Epithelial cell of prostate (primary cell): ENCODE results near the gene KCNH3.
"Not testable (repeated sequence)": the region's sequence is repeated elsewhere in the genome, so short reads cannot be mapped to it uniquely, and the experiment has no call there.

ENCODE experiments used
- DNase-seq: peaks from one replicate; pipeline ENCODE4 v3.0.0-alpha.2; 2011; ENCODE audit warnings: low read depth, low spot score
- H3K27ac ChIP-seq: fragments of 450-650 bp; 2 replicates; pipeline ENCODE4 v1.5.1; 2017; ENCODE audit warnings: mild to moderate bottlenecking

KCNH3 gene

DNA sequence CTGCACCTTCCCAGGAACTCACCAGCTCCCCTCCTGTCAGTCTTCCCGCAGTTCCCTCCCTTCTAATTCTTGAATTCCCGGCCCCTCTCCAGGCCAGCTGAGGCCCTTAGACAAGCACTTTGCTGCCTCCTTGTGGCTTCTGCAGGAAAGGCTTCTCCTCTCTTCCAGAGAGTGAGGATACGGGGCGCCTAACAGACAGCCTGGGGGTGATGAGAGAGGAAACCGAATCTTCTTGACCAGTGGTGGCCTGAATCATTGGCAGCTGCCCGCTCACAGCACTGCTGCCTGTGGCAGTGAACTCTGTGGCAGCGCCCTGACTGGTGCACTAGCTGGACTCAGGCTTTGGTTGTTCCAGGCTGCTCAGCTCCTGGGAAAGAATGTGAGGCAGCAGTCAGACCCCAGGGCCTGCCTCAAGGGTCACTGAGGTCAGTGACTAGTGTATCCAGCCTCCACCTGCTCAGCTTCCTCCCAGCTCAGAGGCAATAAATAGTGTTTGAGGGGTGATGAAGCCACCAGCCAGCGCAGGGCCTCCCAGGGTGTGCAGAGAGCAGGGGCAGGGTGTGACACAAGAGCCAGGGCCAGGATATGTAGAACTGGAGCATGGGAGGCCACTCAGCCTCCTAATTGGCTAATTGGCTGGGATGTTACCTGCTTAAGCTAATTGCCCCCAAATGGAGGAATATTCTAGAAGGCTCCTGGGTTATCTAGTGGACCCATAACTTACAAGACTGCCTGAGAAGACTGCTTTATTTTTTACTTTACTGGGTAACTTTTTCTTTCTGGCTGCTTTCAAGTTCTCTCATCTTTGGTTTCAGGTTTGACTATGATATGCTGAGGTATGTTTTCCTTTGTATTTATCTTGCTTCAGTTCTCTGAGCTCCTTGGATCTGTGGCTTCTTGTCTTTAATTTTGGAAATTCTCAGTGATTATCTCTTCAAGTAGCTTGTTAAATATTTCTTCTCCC is 42.0 kb downstream of the KCNH3 start:
- no peak for DNase-seq
- H3K27ac ChIP-seq: no peak overlapping the region

GRCh38 chr12:49582201-49582600 is 43.4 kb downstream of the KCNH3 start:
- DNase-seq: no peak
- no peak overlapping the region for H3K27ac ChIP-seq

DNA sequence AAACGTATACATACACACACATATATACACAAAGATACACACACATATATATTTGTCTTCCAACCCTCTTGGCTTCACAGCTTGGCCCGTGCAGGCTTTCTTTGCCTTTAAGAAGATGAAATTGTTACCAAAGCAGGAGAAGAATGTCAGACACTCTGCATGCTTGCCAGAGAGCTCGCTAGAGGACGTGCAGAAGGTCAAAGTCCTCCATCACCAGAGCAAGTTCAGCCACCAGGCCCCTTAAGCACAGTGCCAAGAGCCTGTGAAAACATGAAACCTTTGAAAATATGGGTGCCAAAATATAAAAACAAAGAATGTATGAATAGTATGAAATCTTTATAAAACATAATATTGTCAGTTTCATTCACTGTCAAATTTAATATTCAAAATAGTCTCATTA is 44.0 kb downstream of the KCNH3 start:
- no peak for DNase-seq
- no peak overlapping the region for H3K27ac ChIP-seq

GRCh38 chr12:49583366-49584094 is 44.7 kb downstream of the KCNH3 start:
- DNase-seq: no peak
- no peak overlapping the region for H3K27ac ChIP-seq

GRCh38 chr12:49584591-49584990 is 45.8 kb downstream of the KCNH3 start:
- H3K27ac ChIP-seq: no peak overlapping the region
- DNase-seq: no peak

DNA sequence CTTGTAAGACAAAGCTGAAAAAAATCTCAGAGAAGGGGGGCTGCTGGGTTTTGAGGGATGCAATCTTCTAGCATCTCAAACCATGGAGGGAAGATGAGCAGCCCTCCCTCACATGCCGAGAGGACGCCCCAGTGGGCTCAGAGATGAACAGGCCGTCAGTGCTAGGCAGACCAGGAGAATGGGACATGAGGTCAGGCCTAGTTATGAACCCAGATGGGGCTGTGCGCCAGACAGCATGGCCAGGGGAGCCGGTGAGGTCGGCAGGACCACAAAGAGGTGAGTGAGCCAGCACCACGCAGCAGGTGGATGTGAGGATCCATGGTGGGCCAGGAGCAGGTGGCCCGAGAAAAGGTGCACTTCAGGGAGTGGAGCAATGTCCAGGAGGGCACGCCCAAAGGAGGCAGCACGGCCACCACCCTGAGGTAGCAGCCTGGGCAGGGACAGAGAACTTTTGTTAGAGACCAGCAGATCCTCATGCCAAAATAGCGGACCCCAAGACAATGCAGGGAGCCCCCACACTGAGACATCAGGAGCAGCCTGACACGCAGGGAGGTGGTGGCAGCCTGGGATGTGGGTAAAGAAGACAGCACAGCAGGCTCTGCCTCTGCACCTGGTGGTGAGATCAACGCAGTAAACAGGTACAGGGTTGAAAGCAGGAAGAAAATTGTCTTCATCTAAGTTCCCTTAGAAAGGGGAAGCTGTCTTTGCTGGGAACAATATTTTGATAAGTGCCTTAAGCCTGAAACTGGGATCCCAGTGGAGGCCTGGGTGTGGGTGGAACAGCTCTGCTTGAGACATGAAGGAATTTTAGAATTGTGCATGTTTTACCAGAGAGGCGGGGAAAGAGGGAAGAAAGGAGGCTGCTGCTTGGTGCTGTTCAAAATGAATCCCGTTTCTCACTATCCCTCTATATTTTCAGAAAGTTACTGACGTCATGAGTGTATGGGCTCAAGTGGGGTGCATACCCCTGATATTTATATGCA is 46.9 kb downstream of the KCNH3 start:
- DNase-seq: no peak
- H3K27ac ChIP-seq: no peak overlapping the region

DNA sequence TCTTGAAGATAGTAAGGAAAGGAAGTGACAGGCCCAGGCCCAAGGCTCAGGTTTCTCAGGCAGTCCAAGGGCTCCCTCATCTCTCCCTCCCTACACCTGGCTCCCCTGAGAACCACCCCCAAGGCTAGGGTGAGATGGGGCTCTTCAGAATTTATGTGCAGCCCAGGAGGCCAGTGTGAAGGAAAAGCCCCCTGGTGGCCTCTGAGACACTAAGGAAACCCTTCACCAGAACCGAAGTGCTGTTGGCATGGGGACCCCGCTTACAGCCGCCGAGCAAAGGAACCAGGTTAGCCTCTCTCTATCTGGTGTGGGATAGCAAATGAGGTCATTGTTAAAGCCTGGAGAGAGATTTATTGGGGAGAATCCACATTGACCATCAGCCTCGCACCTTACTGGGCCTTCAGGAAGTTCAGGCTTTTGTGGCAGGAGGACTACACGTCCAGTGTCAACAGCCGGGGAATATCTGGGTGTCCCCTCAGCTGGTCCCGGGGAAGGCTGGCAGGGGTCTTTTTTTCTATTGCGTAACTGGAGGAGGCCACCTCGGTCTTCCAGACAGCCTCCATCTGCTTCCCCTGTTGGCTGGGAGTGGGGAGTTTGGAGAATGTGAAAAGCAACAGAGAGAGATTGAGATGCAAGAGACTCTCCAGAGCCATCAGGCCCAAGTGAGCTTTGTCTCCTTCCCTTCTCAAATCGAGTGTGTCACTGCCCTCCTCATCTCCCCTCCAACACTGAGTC is 48.5 kb downstream of the KCNH3 start:
- H3K27ac ChIP-seq: no peak overlapping the region
- DNase-seq: no peak

GRCh38 chr12:49588281-49588680 is 49.5 kb downstream of the KCNH3 start:
- no peak for DNase-seq
- no peak overlapping the region for H3K27ac ChIP-seq

GRCh38 chr12:49588721-49589516 is 50.1 kb downstream of the KCNH3 start:
- no peak for DNase-seq
- H3K27ac ChIP-seq: no peak overlapping the region

- DNase-seq: no peak
- H3K27ac ChIP-seq: no peak overlapping the region
Measured at GRCh38 chr12:49598527-49598926, 59.7 kb downstream of the KCNH3 start.

GRCh38 chr12:49599961-49600360 is 61.1 kb downstream of the KCNH3 start:
- DNase-seq: no peak
- H3K27ac ChIP-seq: no peak overlapping the region

- no peak overlapping the region for H3K27ac ChIP-seq
- no peak for DNase-seq
Measured at GRCh38 chr12:49603721-49604120, 64.9 kb downstream of the KCNH3 start.

DNA sequence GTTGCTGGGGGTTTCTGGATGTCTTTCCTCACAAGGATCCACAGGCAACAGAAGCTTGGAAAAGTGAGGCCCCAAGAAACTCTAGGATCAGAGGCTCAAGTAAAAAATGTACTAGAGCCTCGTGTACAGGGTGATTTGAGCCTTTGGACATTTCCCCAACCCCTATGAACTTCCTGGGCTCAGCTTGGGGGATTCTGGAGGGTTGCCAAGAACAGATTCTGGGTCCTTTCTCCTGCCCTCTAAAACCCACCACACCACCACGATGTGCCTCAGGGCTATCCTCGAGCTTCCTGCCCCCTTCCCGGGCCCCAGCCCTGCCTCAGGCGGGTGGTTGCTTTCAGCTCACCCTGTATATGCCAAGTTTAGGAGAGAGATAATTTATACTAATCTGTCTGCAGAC is 66.0 kb downstream of the KCNH3 start:
- H3K27ac ChIP-seq: no peak overlapping the region
- DNase-seq: no peak

- H3K27ac ChIP-seq, DNase-seq: not testable (repeated sequence)
Measured at GRCh38 chr12:49605539-49605938, 66.7 kb downstream of the KCNH3 start, which contains the start of gene FAM186B. Gene FAM186B, minus strand, starts transcription at chr12:49605639. Its CDS starts 162 bp downstream, at chr12:49605477.
